Skeletal muscle satellite cell (primary cell): ENCODE data around the gene RELT.
A peak's percentile ranks its signal among the peaks of the same experiment; 100 is the strongest.

ENCODE experiments used
- H3K27me3 ChIP-seq: 2 replicates; pipeline ENCODE4 v1.7.0; 2013; ENCODE audit warnings: low read length; ENCODE audit not compliant: control insufficient read depth, insufficient read depth
- H3K36me3 ChIP-seq: 2 replicates; pipeline ENCODE4 v1.7.0; 2013; ENCODE audit warnings: mild to moderate bottlenecking, control low read depth, low read length; ENCODE audit not compliant: insufficient read depth
- H3K4me1 ChIP-seq: 2 replicates; pipeline ENCODE4 v1.7.0; 2013; ENCODE audit warnings: low read length; ENCODE audit not compliant: control insufficient read depth, insufficient read depth
- H3K4me2 ChIP-seq: 2 replicates; pipeline ENCODE4 v1.7.0; 2013; ENCODE audit warnings: mild to moderate bottlenecking, low read length
- H3K4me3 ChIP-seq: 2 replicates; pipeline ENCODE4 v1.7.0; 2013; ENCODE audit warnings: low read length
- H3K9ac ChIP-seq: 2 replicates; pipeline ENCODE4 v1.7.0; 2013; ENCODE audit warnings: mild to moderate bottlenecking, low read depth, low read length, moderate library complexity
- H3K9me3 ChIP-seq: replicated peaks from 2 replicates; pipeline ENCODE4 v1.7.0; 2013; ENCODE audit warnings: mild to moderate bottlenecking, control low read depth, low read length

RELT gene

GRCh38 chr11:73337846-73338245 is 38.4 kb upstream of the RELT start:
- H3K4me1 ChIP-seq: peaks cover 25% of the 10 kb centered on the region
- peaks cover 2% of the 10 kb centered on the region for H3K36me3 ChIP-seq
- H3K9me3 ChIP-seq: no peaks in the 10 kb centered on the region
- no peak overlapping the region for H3K9ac ChIP-seq
- no peaks in the 10 kb centered on the region for H3K27me3 ChIP-seq
- H3K4me3 ChIP-seq: no peak overlapping the region
- no peak overlapping the region for H3K4me2 ChIP-seq

DNA sequence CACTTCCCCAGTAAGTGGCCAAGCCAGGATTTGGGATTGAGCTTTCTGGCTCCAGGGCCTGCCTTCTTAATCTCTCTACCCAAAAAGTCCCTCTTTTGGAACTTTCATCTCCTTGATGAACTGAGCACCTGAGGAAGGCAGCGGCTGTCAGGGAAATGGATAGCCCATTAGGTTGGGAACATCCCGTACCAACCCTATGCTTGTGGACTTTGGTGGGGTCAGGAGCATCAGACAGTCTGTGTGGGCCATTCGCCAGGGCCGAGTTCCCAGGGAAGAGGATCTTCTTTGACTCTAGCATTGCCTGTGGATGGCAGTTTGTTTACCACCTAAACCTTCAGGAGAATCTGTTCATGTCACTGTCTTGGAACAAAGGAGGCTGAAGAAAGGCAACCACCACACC is 37.9 kb upstream of the RELT start:
- Histone ChIP-seq H3K4me1 (peaks cover 21% of the 10 kb centered on the region), H3K9ac (no peak overlapping the region), H3K4me3 (no peak overlapping the region), H3K4me2 (no peak overlapping the region), H3K9me3 (no peaks in the 10 kb centered on the region), H3K36me3 (peaks cover 3% of the 10 kb centered on the region), H3K27me3 (no peaks in the 10 kb centered on the region)

GRCh38 chr11:73340164-73340563 is 36.0 kb upstream of the RELT start:
- no peak overlapping the region for H3K4me2 ChIP-seq
- no peak overlapping the region for H3K4me3 ChIP-seq
- H3K4me1 ChIP-seq: peaks cover 11% of the 10 kb centered on the region
- H3K27me3 ChIP-seq: no peaks in the 10 kb centered on the region
- H3K9me3 ChIP-seq: no peaks in the 10 kb centered on the region
- H3K36me3 ChIP-seq: peaks cover 6% of the 10 kb centered on the region
- H3K9ac ChIP-seq: no peak overlapping the region

DNA sequence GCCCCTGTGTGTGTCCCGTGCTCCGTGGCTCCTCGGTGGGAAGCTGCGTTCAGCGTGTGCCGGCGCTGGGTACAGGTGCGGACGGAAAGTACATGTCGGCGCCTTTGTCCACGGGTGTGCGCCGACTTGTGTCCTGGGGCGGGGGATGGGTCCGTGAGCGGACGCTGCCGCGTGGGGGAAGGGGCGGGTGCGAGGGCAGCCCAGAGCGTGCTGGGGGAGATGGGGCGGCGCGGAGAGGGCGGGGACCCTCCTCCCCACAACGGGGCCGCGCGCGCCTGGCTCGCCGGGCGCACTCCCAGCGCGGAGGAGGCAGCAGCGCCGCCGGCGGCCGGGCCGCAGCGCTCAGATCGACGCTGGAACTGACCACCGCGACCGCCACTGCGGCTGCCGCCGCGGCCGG is 33.6 kb upstream of the RELT start:
- H3K4me1 ChIP-seq: peaks cover 9% of the 10 kb centered on the region
- no peaks in the 10 kb centered on the region for H3K9me3 ChIP-seq
- no peak overlapping the region for H3K9ac ChIP-seq
- no peaks in the 10 kb centered on the region for H3K27me3 ChIP-seq
- H3K4me2 ChIP-seq: peak overlapping the region; percentile 26
- no peak overlapping the region for H3K4me3 ChIP-seq
- peaks cover 12% of the 10 kb centered on the region for H3K36me3 ChIP-seq

- H3K4me3 ChIP-seq: no peak overlapping the region
- no peaks in the 10 kb centered on the region for H3K27me3 ChIP-seq
- peaks cover 9% of the 10 kb centered on the region for H3K4me1 ChIP-seq
- H3K4me2 ChIP-seq: no peak overlapping the region
- H3K9ac ChIP-seq: no peak overlapping the region
- no peaks in the 10 kb centered on the region for H3K9me3 ChIP-seq
- H3K36me3 ChIP-seq: peaks cover 14% of the 10 kb centered on the region
Measured at GRCh38 chr11:73343076-73343873, 32.9 kb upstream of the RELT start.

DNA sequence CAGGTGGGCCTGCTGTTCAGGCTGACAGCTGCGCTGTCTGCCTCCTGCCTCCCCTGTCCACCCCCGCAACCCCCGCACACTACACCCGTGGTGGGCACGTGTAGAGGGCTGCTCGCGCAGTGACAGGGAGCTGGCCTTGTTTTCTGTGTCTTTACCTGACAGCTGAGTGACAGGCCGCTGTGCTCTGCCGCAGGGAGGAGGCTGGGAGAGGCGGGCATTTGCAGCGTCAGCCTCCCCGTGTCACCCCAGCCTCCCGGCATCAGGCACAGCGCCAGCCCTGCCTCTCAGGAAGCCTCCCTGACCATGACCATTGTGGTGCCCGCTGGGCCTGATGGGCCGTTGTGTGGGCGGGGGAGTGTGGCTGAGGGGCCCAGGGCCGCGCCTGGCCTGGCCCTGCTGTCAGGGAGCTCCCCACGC is 32.0 kb upstream of the RELT start:
- Histone ChIP-seq H3K27me3 (no peaks in the 10 kb centered on the region), H3K4me2 (peak overlapping the region; percentile 29), H3K9ac (no peak overlapping the region), H3K9me3 (no peaks in the 10 kb centered on the region), H3K36me3 (peaks cover 14% of the 10 kb centered on the region), H3K4me3 (no peak overlapping the region), H3K4me1 (peaks cover 9% of the 10 kb centered on the region)

- H3K4me2 ChIP-seq: no peak overlapping the region
- H3K4me1 ChIP-seq: peaks cover 9% of the 10 kb centered on the region
- H3K9me3 ChIP-seq: no peaks in the 10 kb centered on the region
- no peaks in the 10 kb centered on the region for H3K27me3 ChIP-seq
- H3K36me3 ChIP-seq: peaks cover 14% of the 10 kb centered on the region
- H3K9ac ChIP-seq: no peak overlapping the region
- no peak overlapping the region for H3K4me3 ChIP-seq
Measured at GRCh38 chr11:73345481-73346160, 30.6 kb upstream of the RELT start.

GRCh38 chr11:73346186-73346935 is 29.8 kb upstream of the RELT start:
- Histone ChIP-seq H3K9ac (no peak overlapping the region), H3K27me3 (no peaks in the 10 kb centered on the region), H3K4me3 (no peak overlapping the region), H3K9me3 (no peaks in the 10 kb centered on the region), H3K4me2 (no peak overlapping the region), H3K4me1 (peaks cover 10% of the 10 kb centered on the region), H3K36me3 (peaks cover 14% of the 10 kb centered on the region)

GRCh38 chr11:73347067-73347466 is 29.1 kb upstream of the RELT start:
- no peak overlapping the region for H3K4me2 ChIP-seq
- H3K27me3 ChIP-seq: no peaks in the 10 kb centered on the region
- peaks cover 14% of the 10 kb centered on the region for H3K36me3 ChIP-seq
- H3K4me3 ChIP-seq: no peak overlapping the region
- no peaks in the 10 kb centered on the region for H3K9me3 ChIP-seq
- H3K9ac ChIP-seq: no peak overlapping the region
- H3K4me1 ChIP-seq: peaks cover 12% of the 10 kb centered on the region

- Histone ChIP-seq H3K27me3 (no peaks in the 10 kb centered on the region), H3K4me2 (no peak overlapping the region), H3K9ac (no peak overlapping the region), H3K4me1 (peaks cover 11% of the 10 kb centered on the region), H3K4me3 (no peak overlapping the region), H3K9me3 (no peaks in the 10 kb centered on the region), H3K36me3 (peaks cover 18% of the 10 kb centered on the region)
Measured at GRCh38 chr11:73348838-73349237, 27.4 kb upstream of the RELT start.

DNA sequence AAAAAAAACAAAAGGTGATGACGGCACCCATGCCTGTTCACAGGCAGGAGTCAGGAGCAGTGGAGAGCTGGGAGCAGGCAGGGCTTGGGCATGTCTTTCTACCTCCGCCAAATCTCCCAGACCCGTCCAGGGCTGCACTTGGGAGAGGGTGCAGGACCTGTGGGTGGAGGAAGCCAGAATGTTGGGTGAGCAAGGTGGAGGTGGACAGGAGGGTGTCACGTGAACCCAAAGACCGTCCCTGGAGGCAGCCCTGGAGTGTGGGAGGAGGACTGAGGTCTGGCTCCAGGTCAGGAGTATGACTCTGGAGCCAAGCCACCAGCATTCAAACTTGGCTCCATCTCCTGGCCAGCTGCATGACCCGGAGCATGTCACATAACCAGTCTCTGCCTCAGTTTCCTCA is 26.6 kb upstream of the RELT start:
- Histone ChIP-seq H3K36me3 (peaks cover 18% of the 10 kb centered on the region), H3K27me3 (no peaks in the 10 kb centered on the region), H3K9ac (no peak overlapping the region), H3K4me1 (peaks cover 3% of the 10 kb centered on the region), H3K9me3 (no peaks in the 10 kb centered on the region), H3K4me2 (no peak overlapping the region), H3K4me3 (no peak overlapping the region)
